BLaER1 (cell line): ENCODE results near the gene NEU1.

ENCODE experiments used
- H3K27ac ChIP-seq: shearing (Covaris generic); formaldehyde crosslinking; 2 replicates; pipeline ENCODE4 v1.8.1; 2022
- H3K27me3 ChIP-seq: shearing (Covaris generic); formaldehyde crosslinking; 2 replicates; pipeline ENCODE4 v1.8.1; 2022
- H3K36me3 ChIP-seq: shearing (Covaris generic); formaldehyde crosslinking; 2 replicates; pipeline ENCODE4 v1.8.1; 2022
- H3K4me1 ChIP-seq: shearing (Covaris generic); formaldehyde crosslinking; 2 replicates; pipeline ENCODE4 v1.8.1; 2022
- H3K4me2 ChIP-seq: shearing (Covaris generic); formaldehyde crosslinking; 2 replicates; pipeline ENCODE4 v1.8.1; 2022
- H3K4me3 ChIP-seq: shearing (Covaris generic); formaldehyde crosslinking; 2 replicates; pipeline ENCODE4 v1.8.1; 2022
- H3K9ac ChIP-seq: shearing (Covaris generic); formaldehyde crosslinking; 2 replicates; pipeline ENCODE4 v1.8.1; 2022
- H3K9me3 ChIP-seq: shearing (Covaris generic); formaldehyde crosslinking; 2 replicates; pipeline ENCODE4 v1.8.1; 2022
- H4K20me1 ChIP-seq: shearing (Covaris generic); formaldehyde crosslinking; 2 replicates; pipeline ENCODE4 v1.8.1; 2022
- Cebpa-rat ChIP-seq: shearing (Covaris generic); IDR thresholded peaks from 2 replicates; pipeline ENCODE4 v1.8.1; 2022

Gene NEU1

GRCh38 chr6:31896493-31896855 lies 33.9 kb upstream of the NEU1 start:
- Histone ChIP-seq H3K9ac (peak overlapping the region; percentile 87), H3K27ac (peak overlapping the region; percentile 83), H3K9me3 (no peaks in the 10 kb centered on the region), H3K4me3 (peak overlapping the region; percentile 86), H3K4me2 (peak overlapping the region; percentile 91), H3K36me3 (peaks cover 50% of the 10 kb centered on the region), H4K20me1 (peaks cover 19% of the 10 kb centered on the region), H3K4me1 (peaks cover 53% of the 10 kb centered on the region), H3K27me3 (no peaks in the 10 kb centered on the region)
- TF ChIP-seq Cebpa-rat, result no peak

- Histone ChIP-seq H3K27ac (peak overlapping the region; percentile 3; the same call in 1 of the 2 replicates), H3K9me3 (no peaks in the 10 kb centered on the region), H3K36me3 (peaks cover 84% of the 10 kb centered on the region), H3K9ac (peak overlapping the region; percentile 25; the same call in 1 of the 2 replicates), H3K27me3 (no peaks in the 10 kb centered on the region), H3K4me1 (peaks cover 27% of the 10 kb centered on the region), H3K4me2 (peak overlapping the region; percentile 41), H3K4me3 (no peak overlapping the region), H4K20me1 (peaks cover 30% of the 10 kb centered on the region)
- no peak for TF ChIP-seq Cebpa-rat
Observed at GRCh38 chr6:31892821-31893220, 30.2 kb upstream of the NEU1 start.

GRCh38 chr6:31889331-31889972 lies 26.8 kb upstream of the NEU1 start:
- Histone ChIP-seq H3K9ac (no peak overlapping the region), H3K4me3 (no peak overlapping the region), H3K27me3 (no peaks in the 10 kb centered on the region), H3K27ac (no peak overlapping the region), H3K9me3 (no peaks in the 10 kb centered on the region), H3K4me1 (peaks cover 13% of the 10 kb centered on the region), H3K4me2 (no peak overlapping the region), H3K36me3 (peaks cover 98% of the 10 kb centered on the region), H4K20me1 (peaks cover 20% of the 10 kb centered on the region)
- no peak for TF ChIP-seq Cebpa-rat

- Histone ChIP-seq H3K27ac (no peak overlapping the region), H3K4me3 (no peak overlapping the region), H3K36me3 (peaks cover 98% of the 10 kb centered on the region), H4K20me1 (peaks cover 20% of the 10 kb centered on the region), H3K9me3 (no peaks in the 10 kb centered on the region), H3K27me3 (no peaks in the 10 kb centered on the region), H3K4me1 (peaks cover 11% of the 10 kb centered on the region), H3K9ac (no peak overlapping the region), H3K4me2 (no peak overlapping the region)
- TF ChIP-seq Cebpa-rat, result no peak
Observed at GRCh38 chr6:31888276-31889258, 25.9 kb upstream of the NEU1 start.

GRCh38 chr6:31887173-31888007 lies 24.8 kb upstream of the NEU1 start:
- Histone ChIP-seq H3K9ac (no peak overlapping the region), H3K9me3 (no peaks in the 10 kb centered on the region), H3K4me2 (no peak overlapping the region), H3K36me3 (peaks cover 98% of the 10 kb centered on the region), H3K4me3 (no peak overlapping the region), H3K4me1 (no peaks in the 10 kb centered on the region), H4K20me1 (peaks cover 25% of the 10 kb centered on the region), H3K27ac (no peak overlapping the region), H3K27me3 (no peaks in the 10 kb centered on the region)
- no peak for TF ChIP-seq Cebpa-rat

- TF ChIP-seq Cebpa-rat, result no peak
- Histone ChIP-seq H3K27ac (no peak overlapping the region), H3K4me2 (no peak overlapping the region), H3K36me3 (peaks cover 98% of the 10 kb centered on the region), H3K27me3 (no peaks in the 10 kb centered on the region), H3K4me1 (no peaks in the 10 kb centered on the region), H3K4me3 (no peak overlapping the region), H4K20me1 (peaks cover 23% of the 10 kb centered on the region), H3K9me3 (no peaks in the 10 kb centered on the region), H3K9ac (no peak overlapping the region)
Observed at GRCh38 chr6:31886541-31886991, 23.9 kb upstream of the NEU1 start.

GRCh38 chr6:31884528-31885035 lies 22.0 kb upstream of the NEU1 start:
- Histone ChIP-seq H3K27ac (no peak overlapping the region), H3K9me3 (no peaks in the 10 kb centered on the region), H3K4me3 (no peak overlapping the region), H4K20me1 (peaks cover 27% of the 10 kb centered on the region), H3K36me3 (peaks cover 100% of the 10 kb centered on the region), H3K4me2 (no peak overlapping the region), H3K27me3 (no peaks in the 10 kb centered on the region), H3K9ac (no peak overlapping the region), H3K4me1 (no peaks in the 10 kb centered on the region)
- TF ChIP-seq Cebpa-rat, result no peak

GRCh38 chr6:31883676-31884075 lies 21.1 kb upstream of the NEU1 start:
- no peak for TF ChIP-seq Cebpa-rat
- Histone ChIP-seq H3K4me2 (no peak overlapping the region), H3K36me3 (peaks cover 97% of the 10 kb centered on the region)

GRCh38 chr6:31882344-31882743 lies 19.7 kb upstream of the NEU1 start:
- H3K9ac ChIP-seq, result no peak overlapping the region

More at GRCh38 chr6:31883676-31884075, 21.1 kb upstream of the NEU1 start:
- Histone ChIP-seq H3K4me1 (no peaks in the 10 kb centered on the region), H3K27me3 (no peaks in the 10 kb centered on the region), H4K20me1 (peaks cover 19% of the 10 kb centered on the region; the same call in 1 of the 2 replicates), H3K9me3 (no peaks in the 10 kb centered on the region), H3K4me3 (no peak overlapping the region), H3K9ac (no peak overlapping the region), H3K27ac (no peak overlapping the region)

More at GRCh38 chr6:31882344-31882743, 19.7 kb upstream of the NEU1 start:
- no peaks in the 10 kb centered on the region for H3K9me3 ChIP-seq
- H3K4me3 ChIP-seq, result no peak overlapping the region
- peaks cover 19% of the 10 kb centered on the region; the same call in 1 of the 2 replicates for H4K20me1 ChIP-seq
- no peak overlapping the region for H3K4me2 ChIP-seq
- no peaks in the 10 kb centered on the region for H3K27me3 ChIP-seq
- H3K27ac ChIP-seq, result no peak overlapping the region
- peaks cover 84% of the 10 kb centered on the region for H3K36me3 ChIP-seq
- no peak for TF ChIP-seq Cebpa-rat
- no peaks in the 10 kb centered on the region for H3K4me1 ChIP-seq
